K562 (cell line): ENCODE measurements around the gene MED29. TPM values are rescaled to one million over a fixed set of nuclear protein-coding genes. Genes with fewer than 3 reads are reported as not detected.

Experiments used
- ATF4 ChIP-seq: fragments of 450-650 bp; formaldehyde crosslinking; IDR thresholded peaks from 2 replicates; pipeline ENCODE4 v1.4.0; 2022; ENCODE audit warnings: mild to moderate bottlenecking, moderate library complexity
- CBX1 ChIP-seq: sonication (generic); IDR thresholded peaks from 2 replicates; pipeline ENCODE4 v1.6.1; 2016; ENCODE audit warnings: antibody characterized with exemption, low read depth, mild to moderate bottlenecking
- CHD2 ChIP-seq: IDR thresholded peaks from 2 replicates; pipeline ENCODE4 v1.6.1; 2011; ENCODE audit warnings: low read depth, low read length
- E2F1 ChIP-seq: sonication (generic); formaldehyde crosslinking; IDR thresholded peaks from 2 replicates; pipeline ENCODE4 v1.8.1; 2023; ENCODE audit warnings: mild to moderate bottlenecking, missing genetic modification reagents, moderate library complexity
- ETV6 ChIP-seq, 3 experiments: fragments of 150-350 bp in 1 of 3; sonication (generic) in 1 of 3; formaldehyde crosslinking in 1 of 3; IDR thresholded peaks; 2 replicates each; pipeline versions ENCODE4 v1.6.1 to v1.8.0; 2014 to 2022; ENCODE audit warnings: borderline replicate concordance in 2 of 3, low read depth in 2 of 3, antibody characterized with exemption in 1 of 3, low read length in 1 of 3, mild to moderate bottlenecking in 1 of 3, missing genetic modification reagents in 1 of 3
- HINFP ChIP-seq: fragments of 450-650 bp; conservative IDR thresholded peaks from 2 replicates; pipeline ENCODE4 v1.6.1; 2016; ENCODE audit warnings: missing genetic modification characterization, low read depth, mild to moderate bottlenecking, control low read depth, missing compliant biosample characterization
- HMG20A ChIP-seq: fragments of 450-650 bp; formaldehyde crosslinking; conservative IDR thresholded peaks from 2 replicates; pipeline ENCODE4 v1.4.0; 2020; ENCODE audit warnings: mild to moderate bottlenecking, mixed read lengths
- HNRNPUL1 ChIP-seq: fragments of 200-400 bp; formaldehyde crosslinking; IDR thresholded peaks from 2 replicates; pipeline ENCODE4 v1.6.1; 2017; ENCODE audit warnings: low read length
- IRF1 ChIP-seq: sonication (generic); formaldehyde crosslinking; IDR thresholded peaks from 2 replicates; pipeline ENCODE4 v1.8.0; 2022; ENCODE audit warnings: missing genetic modification reagents, mild to moderate bottlenecking, borderline replicate concordance
- KLF1 ChIP-seq: fragments of 450-650 bp; IDR thresholded peaks from 2 replicates; pipeline ENCODE4 v1.6.1; 2016; ENCODE audit warnings: missing genetic modification characterization, missing compliant biosample characterization
- MEIS2 ChIP-seq: fragments of 450-650 bp; IDR thresholded peaks from 2 replicates; pipeline ENCODE4 v1.6.1; 2014; ENCODE audit warnings: mild to moderate bottlenecking; ENCODE audit not compliant: partially characterized antibody
- NEUROD1 ChIP-seq: fragments of 150-350 bp; IDR thresholded peaks from 2 replicates; pipeline ENCODE4 v1.6.1; 2014; ENCODE audit warnings: borderline replicate concordance, low read length, low read depth; ENCODE audit not compliant: partially characterized antibody
- RBM39 ChIP-seq: fragments of 200-400 bp; formaldehyde crosslinking; optimal IDR thresholded peaks from 2 replicates; pipeline ENCODE3; 2018; ENCODE audit warnings: low read depth, low read length
- RFX5 ChIP-seq: IDR thresholded peaks from 2 replicates; pipeline ENCODE4 v1.6.1; 2011; ENCODE audit warnings: low read depth, mild to moderate bottlenecking, improper control_type of control experiment, low read length
- SAFB ChIP-seq: fragments of 200-400 bp; formaldehyde crosslinking; IDR thresholded peaks from 2 replicates; pipeline ENCODE4 v1.6.1; 2017; ENCODE audit warnings: low read depth, low read length, borderline replicate concordance
- SOX6 ChIP-seq: fragments of 450-650 bp; IDR thresholded peaks from 2 replicates; pipeline ENCODE4 v1.6.1; 2014; ENCODE audit warnings: mild to moderate bottlenecking
- TFE3 ChIP-seq: fragments of 450-650 bp; formaldehyde crosslinking; IDR thresholded peaks from 2 replicates; pipeline ENCODE4 v1.4.0; 2020; ENCODE audit warnings: mild to moderate bottlenecking, mixed read lengths
- VEZF1 ChIP-seq: fragments of 200-800 bp; sonication (Bioruptor generic); IDR thresholded peaks from 2 replicates; pipeline ENCODE4 v1.6.1; 2017; ENCODE audit warnings: missing genetic modification characterization, missing compliant biosample characterization
- polyA plus RNA-seq, 8 experiments: library from polyadenylated mRNA; depleted of rRNA in 4 of 8; stranded (reverse) in 5 of 8; unstranded in 3 of 8; fragments of >200 nt; fragmentation: Nextera tagmentation in 2 of 8; fragmentation: Illumina TruSeq in 1 of 8; extraction: Ambion mirVana in 2 of 8; extraction: Trizol in 1 of 8; gene quantifications; 2 replicates each; pipeline versions ENCODE4 v1.2.1 to v1.2.3, GENCODE V29; 2011 to 2014; ENCODE audit warnings: inconsistent platforms in 1 of 8, missing spikeins in 1 of 8
- total RNA-seq, 7 experiments: library from RNA; depleted of rRNA in 6 of 7; stranded (reverse); fragments of >200 nt in 6 of 7; fragmentation: Illumina TruSeq in 2 of 7; extraction: Trizol in 2 of 7; gene quantifications; 2 replicates each; pipeline versions ENCODE4 v1.2.1 to v1.2.3, GENCODE V29; 2011 to 2021; ENCODE audit warnings: low replicate concordance in 1 of 7

Gene MED29
- total and polyA plus RNA-seq, 9 of the 15 experiments (the other 6 are each of a cell fraction or from before 2014, with no cell fraction given): 1.8 to 22.6 (median 12.4) TPM

GRCh38 chr19:39390751-39391437, at the start of gene MED29, which contains the start of gene PAF1 (continued):
- TF ChIP-seq VEZF1 (CRISPR knock-in tag) (no peak; the same call in none of the 2 replicates), TFE3 (CRISPR knock-in tag) (no peak), RBM39 (no peak), IRF1 (CRISPR knock-in tag) (no peak), HINFP (tag) (no peak), RFX5 (no peak), SAFB (peak; percentile 12; the same call in 1 of the 2 replicates), ETV6 (IDR thresholded peaks at IDR 0.05; ENCODE audit: borderline replicate concordance in 1 of 2, low read depth in 2 of 2, low read length in 1 of 2) (no peak), ETV6 (CRISPR knock-in tag; IDR thresholded peaks at IDR 0.05; ENCODE audit: borderline replicate concordance) (no peak), NEUROD1 (peak; percentile 75), CBX1 (0 out of 2 replicates have a peak, but pooled peaks have one; percentile 58), SOX6 (no peak), ATF4 (CRISPR knock-in tag) (no peak), MEIS2 (no peak), CHD2 (peak; percentile 75), HMG20A (CRISPR knock-in tag) (no peak), E2F1 (CRISPR knock-in tag) (no peak), KLF1 (tag) (0 out of 2 replicates have a peak, but pooled peaks have one; percentile 14), HNRNPUL1 (no peak)
